HL-60 (cell line): ENCODE data around the gene KRT36.

Experiments
- CTCF ChIP-seq: IDR thresholded peaks from one replicate; pipeline ENCODE4 v1.5.1; 2011; ENCODE audit warnings: low read length, control low read depth, inconsistent platforms; ENCODE audit not compliant: insufficient read depth
- SPI1 ChIP-seq: IDR thresholded peaks from 2 replicates; pipeline ENCODE4 v1.6.1; 2012; ENCODE audit warnings: low read depth, mild to moderate bottlenecking, borderline replicate concordance

DNA sequence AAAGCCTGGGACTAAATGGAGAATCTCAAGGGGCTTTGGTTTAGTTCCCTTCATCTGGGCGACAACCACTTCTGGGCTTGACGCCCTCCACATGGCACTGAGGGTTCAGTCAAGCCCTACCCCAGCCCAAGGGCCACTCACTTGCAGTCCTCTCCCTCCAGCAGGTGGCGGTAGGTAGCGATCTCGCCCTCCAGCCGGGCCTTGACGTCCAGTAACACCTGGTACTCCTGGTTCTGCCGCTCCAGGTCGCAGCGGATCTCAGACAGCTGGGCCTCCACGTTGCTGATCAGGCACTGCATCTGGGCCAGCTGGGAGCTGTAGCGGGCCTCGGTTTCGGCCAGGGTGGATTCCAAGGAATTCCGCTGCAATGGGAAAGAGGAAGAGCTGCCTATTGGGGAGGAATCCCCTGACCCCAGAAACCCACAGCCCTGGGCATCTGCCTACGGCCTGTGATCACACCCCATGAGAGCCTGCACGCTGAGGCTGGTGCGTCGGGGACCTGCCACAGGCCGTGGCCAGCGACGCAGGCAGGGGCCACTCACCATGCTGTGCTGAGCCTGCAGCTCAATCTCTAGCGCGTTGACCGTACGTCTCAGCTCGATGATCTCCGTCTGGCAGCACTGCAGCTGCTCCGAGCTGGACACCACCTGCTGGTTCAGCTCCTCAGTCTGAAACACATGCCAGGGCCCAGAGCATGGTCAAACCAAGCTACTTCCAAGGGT is 2.7 kb downstream of the KRT36 start:
- TF ChIP-seq SPI1 = no peak
- TF ChIP-seq CTCF = peak; percentile 14
